HG03175 (cell line): ENCODE data around the gene FN1.
"Not testable (repeated sequence)": the region's sequence is repeated elsewhere in the genome, so short reads cannot be mapped to it uniquely, and the experiment has no call there.

Source experiments
- ATAC-seq: cut with Tn5 transposase; IDR thresholded peaks from one replicate; pipeline ENCODE4 v1.9.1; 2021; ENCODE audit warnings: mild to moderate bottlenecking, moderate library complexity; ENCODE audit not compliant: unreplicated experiment

The FN1 gene

DNA sequence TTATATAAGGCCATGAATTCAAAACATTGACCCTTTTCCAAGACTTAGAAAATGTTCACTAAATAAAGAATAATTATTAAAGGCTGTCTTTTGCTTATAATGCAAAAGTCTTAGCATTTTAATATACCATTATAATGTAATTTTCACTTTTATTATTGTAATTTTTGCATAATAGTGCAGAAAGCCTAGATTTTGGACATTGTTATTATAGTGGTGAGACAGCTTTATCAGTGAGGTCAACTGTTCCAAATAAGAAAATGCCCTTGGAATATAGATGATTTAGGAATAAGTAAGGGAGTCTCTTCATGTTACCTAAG, 67.4 kb downstream of the FN1 start:
- no peak for ATAC-seq

DNA sequence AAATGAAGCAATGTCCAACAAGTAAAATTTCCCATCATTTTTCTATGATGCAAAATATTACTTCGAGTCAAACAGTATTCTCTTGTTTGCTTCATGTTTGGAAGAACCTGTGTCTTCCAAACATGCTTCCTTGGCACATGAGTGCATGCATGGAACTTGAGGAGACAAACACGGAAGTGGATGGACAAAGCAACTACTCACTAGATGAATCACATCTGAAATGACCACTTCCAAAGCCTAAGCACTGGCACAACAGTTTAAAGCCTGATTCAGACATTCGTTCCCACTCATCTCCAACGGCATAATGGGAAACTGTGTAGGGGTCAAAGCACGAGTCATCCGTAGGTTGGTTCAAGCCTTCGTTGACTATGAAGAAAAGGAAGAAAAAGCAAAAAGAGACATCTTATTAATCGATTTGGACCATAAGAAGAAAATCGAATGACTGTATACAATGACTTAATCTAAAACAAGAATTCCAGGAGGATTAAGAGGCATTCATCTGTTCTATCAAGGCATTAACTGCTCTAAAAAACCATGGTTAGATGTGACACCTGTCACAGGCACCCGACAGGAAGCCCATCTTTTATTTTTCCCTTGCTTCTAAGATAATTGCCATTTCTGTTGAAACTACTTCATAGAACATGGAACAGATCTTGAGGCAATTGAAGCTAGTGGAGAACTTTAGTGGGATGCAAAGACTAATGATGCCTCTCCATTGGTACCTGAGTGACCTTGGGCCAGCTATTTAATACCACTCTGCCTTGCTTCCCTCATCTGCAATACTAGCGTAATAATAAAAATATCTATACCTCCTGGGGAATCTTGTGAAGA, 68.0 kb downstream of the FN1 start:
- no peak for ATAC-seq

DNA sequence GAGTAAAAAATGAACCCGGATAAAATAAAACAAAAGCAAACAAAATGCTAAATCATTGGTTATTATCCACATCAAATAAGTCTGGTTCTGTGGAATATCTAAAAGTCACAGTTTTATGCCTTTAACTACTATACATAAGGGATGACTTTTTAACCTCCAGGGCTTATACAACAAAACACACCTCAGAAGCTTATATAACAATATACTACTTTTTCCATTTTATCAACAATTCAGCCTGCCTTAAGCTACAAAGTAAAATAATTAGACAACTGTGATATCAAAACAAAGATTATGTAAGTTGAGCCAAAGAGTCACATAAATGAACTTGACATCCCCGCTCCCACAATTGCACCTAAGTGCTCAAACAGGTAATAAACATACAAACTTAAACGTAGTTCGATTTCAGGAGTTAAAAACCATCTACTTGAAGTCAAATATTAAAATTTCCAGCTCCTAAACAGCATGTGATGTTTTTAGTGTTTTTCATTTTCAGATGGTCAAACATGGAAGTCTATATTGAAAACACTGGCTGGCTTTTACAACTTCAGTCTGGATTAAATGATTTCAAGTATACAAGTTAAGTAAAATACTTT, 69.3 kb downstream of the FN1 start:
- no peak for ATAC-seq

DNA sequence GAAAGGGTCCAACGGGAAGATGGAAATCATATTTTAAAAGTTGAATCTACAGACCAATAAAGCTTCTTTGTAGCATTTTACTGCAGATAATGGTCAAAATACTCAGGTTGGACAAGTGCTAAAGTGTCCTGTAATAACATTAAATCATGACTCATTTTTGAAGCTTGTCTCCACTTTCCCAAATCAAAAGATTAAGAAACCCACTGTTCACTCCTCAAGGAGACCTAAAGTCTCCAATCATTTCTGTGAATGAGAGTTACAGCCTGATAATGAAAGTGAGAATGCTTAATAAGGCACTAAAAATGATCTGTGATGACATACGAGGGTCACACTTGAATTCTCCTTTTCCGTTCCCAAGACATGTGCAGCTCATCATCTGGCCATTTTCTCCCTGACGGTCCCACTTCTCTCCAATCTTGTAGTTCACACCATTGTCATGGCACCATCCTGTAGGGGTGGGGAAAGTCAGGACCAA, 70.6 kb downstream of the FN1 start:
- ATAC-seq: peak; percentile 66

DNA sequence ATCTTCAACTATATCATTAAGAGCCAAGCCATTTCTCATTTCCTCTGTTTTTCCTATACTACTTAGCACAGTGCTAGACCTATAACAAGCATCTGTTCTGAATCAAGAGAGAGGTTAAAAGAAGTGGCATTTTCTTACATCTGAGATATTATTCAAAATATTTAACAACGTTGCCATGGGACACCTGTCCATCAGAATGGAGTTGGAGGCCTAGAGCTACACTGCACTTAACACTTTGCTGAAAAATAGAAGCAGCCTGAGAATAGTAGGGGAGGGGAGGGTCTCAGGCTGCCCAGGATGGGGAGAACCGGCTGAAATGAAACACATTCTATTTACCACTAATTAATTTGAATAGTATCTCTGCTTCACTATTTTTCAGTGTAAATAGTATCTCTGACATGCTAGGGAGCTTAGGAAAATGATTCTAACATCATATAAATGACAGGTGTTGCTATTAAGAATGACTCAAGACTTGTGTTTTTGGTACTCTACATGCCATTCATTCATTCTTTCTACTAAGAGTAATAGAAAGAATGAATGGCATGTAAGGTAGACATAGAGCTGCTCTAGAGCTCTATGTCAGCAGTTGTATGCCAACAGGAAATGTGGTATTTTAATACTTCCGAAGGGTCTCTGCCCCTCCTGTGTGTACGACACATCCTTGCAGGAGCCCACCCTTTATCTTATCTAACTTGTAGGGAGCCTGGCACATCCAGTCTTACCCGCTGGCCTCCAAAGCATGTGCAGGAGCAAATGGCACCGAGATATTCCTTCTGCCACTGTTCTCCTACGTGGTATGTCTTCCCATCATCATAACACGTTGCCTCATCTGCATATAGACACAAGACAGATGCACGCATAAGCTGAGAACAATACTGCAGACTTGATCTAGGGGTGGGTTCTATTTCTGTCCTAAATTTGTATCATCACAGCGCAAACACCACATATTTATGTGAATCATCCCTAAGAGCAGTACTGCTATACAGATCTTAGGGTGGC, 71.4 kb downstream of the FN1 start:
- ATAC-seq: no peak

DNA sequence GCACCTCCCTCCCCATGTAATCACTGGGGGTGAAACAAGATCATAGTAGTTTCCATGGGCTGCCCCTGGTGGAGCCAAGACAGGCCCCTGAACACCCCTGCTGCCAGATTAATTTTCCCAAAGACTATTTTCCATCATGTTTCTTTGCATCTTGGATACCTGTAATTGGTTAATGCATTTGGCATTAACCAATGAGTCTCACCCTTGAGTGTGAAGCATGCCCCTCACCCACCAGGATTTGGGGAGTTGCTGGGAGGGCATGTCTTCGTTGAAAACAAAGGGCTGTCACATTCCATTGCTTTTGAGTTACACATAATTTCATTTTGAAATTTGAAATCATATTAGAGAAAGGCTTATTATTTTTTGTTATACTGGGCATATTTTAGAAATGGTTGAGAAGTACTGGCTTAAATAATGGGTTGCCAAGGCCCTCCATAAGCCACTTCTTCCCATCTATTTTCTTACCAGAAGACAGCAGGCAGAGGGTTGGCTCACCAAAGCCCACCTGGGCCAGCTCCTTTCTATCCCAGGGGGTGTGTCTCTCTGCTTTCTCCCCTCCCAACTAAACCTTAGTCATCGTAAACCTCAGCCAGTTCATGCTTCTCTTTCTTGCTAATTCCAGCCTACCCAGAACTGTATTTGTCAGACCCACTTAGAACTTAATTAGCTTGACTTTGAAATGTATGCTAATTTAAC, 72.3 kb downstream of the FN1 start:
- ATAC-seq: no peak

DNA sequence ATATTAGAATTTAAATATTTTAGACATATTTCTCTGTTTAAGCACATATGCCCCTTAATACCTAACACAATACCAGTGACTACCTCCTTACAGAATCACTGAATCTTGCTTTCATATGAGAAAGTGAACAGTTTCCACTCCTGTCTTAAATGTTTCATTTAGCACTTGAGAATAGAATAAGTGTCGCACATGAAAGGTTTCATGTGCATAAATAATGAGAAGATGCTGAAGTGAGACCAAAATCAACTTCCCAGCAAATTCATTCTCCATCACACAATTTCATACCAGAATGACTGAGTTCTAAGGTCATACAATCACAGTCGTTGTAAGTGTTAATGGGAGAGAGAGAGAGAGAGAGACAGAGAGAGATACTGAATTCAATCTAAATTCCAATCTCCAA, 72.8 kb downstream of the FN1 start:
- no peak for ATAC-seq

DNA sequence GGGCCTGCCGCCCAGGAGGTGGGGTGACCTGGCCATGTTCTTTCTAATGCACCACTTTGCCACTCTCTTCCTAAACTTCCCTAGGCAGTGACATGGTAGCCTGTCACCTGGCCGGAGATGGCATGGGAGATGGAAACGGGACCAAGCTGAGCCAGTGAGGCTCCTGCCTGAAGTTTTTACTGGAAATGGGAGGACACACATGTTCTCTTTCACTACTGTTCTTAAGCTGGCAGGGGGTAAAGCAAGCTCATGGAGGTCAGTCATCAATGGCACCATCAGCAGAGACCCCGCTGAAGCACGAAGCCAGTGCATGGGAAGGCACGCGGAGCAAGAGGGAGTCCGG, 73.3 kb downstream of the FN1 start:
- no peak for ATAC-seq

DNA sequence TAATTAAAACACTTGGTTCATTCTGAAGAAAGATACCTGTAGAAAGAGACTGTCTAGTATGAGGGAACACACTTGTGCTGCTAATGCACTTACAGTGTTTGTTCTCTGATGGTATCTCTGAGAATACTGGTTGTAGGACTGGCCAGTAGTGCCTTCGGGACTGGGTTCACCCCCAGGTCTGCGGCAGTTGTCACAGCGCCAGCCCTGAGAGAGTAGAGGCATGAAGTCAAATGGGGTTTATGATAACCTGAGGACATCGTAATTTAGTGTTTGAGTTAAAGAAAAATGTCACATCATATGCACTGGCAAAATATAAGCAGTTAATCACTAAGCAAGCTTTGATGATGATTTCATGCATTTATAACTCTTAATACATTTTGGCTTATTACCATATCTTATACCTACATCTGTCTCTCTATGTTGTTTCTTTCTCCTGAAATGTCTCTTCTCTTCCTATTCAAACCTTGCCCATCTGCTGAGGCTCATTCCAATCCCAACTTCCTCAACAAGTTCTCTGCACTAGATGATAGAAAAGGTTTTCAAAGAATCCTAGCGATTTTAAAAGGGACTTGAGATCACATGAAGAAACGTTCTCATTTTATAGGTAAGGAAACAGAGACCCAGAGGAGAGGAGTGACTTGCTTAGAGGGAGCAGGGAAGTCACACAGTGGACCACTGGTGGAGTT, 73.8 kb downstream of the FN1 start:
- ATAC-seq: no peak

DNA sequence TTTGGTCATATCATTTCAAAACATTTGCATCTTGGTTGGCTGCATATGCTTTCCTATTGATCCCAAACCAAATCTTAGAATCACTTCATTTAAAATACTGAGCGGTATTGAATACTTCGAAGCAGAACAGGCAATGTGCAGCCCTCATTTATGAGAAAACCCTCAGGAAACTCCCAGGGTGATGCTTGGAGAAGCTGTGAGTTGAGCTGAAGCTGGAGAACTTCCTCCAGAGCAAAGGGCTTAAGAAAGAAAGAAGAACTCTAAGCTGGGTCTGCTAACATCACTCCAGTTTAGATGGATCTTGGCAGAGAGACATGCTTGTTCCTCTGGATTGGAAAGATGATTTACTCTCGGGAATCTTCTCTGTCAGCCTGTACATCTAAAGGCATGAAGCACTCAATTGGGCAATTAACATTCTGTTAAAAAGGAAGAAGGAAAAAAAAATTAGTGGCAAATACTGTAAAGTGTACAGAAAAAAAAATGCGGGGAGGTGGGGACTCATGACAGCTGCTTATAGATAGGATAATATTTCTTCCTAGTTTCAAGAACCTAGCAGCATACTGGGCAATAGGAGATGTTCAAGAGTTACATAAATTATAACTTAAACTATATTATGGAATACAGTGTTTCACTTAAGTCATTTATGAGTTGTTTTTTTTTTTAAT, 74.5 kb downstream of the FN1 start:
- no peak for ATAC-seq

DNA sequence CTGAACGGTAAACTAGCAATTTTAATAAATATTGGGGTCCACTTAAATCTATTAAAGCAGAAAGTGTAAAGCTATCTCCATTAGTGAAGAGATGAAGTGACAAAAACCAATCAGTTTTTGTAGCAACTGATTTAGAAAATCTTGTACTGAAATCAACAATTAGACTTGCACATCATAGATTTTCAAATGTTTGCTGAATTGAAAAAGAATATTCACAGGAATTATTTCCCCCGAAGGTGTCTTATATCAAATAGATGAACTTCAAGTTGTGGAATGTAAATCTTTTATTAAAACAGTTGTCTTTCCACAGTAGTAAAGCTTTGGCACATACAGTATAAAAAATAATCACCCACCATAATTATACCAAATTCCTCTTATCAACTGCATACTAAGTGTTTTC, 75.3 kb downstream of the FN1 start:
- ATAC-seq: no peak

DNA sequence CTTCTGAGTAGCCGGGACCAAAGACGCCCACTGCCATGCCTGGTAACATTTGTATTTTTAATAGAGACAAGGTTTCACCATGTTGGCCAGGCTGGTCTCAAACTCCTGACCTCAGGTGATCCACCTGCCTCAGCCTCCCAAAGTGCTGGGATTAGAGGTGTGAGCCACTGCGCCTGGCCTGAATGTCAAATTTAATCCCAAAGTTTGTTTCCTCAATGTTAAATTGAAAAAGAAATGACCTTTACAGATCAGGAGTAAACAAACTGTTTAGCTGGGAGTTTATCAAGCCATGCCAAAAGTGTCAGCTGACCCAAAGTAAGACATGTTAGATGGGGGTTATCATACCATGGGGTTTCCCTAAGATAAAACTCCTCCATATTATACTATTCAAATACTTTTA, 75.8 kb downstream of the FN1 start:
- not testable (repeated sequence) for ATAC-seq

DNA sequence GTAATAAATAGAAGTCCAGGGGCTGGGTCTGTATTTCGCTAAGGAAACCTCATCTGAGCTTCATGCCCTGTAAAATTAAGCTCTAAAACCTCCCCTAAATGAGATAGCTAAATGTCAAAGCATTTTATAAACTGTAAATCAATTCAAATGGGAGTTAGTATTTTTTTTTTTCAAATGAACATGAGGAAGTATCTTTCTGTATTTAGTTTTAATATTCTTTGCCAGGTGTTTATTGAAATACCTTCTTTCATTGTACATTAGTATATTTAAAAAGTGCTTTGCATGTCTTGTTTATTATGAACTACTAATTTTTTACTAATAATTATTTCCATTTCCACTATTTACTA, 76.3 kb downstream of the FN1 start:
- no peak for ATAC-seq

DNA sequence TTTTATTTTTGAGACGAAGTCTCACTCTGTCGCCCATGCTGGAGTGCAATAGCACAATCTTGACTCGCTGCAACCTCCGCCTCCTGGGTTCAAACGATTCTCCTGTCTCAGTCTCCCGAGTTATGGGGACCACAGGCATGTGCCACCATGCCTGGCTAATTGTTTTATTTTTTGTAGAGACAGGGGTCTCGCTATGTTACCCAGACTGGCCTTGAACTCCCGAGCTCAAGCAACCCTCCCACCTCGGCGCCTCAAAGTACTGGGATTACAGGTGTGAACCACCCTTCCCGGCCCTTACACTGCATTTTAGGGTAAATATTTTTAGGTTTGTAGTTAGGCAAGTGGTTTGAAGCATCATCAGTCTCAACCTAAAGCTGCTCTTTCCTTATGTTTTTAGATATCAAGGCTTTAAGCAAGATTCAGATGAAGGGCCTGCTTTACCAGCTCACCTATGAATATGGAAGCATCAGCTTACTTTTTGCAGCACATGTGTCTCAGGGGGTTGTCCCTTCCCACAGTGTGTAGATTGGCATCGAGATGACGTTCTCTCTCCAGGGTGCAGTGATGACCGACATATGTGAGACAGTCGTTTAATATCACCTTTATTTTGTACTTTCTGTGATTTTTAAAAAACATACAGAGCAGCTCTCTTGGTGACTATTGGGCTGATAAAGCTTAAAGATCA, 76.8 kb downstream of the FN1 start:
- no peak for ATAC-seq

DNA sequence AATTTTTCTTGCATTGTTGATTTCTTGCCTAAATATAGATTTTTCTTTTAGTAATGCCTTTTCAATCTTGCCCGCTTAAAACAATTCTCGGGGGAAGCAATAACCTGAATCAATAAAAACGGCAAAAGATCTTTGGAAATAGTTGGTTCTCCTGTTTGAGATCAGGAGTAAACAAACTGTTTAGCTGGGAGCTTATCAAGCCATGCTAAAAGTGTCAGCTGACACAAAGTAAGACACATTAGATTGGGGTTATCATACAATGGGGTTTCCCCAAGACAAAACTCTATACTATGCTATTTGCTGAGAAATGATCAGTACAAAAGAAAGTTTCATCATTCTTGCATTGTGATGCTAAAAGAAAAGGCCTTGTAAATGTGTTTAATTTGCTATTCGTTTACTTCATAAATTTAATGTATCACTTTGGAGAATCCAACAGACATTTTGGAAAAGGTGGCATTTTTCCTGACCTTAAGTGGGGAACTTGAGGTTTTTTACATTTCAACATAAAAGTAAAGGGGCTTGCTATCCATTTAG, 77.5 kb downstream of the FN1 start:
- ATAC-seq: no peak

DNA sequence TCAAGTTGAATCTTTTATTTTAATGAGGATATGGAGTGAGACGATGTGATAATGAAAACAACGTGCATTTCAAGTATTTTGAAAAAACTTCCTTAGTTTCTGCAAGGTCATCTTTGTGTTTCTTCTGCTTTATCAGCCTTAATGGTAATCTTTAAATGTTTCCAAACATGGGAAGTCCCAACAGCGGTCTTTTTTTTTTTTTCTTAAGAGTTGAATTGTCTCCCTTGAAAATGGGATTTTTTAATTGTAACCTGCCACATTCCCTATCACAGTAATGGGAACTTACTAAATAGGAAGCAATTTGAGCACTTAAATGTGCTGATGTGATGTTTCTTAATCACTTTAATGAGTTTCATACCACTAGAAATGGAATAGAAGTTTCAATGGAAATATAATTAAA, 78.2 kb downstream of the FN1 start:
- no peak for ATAC-seq

DNA sequence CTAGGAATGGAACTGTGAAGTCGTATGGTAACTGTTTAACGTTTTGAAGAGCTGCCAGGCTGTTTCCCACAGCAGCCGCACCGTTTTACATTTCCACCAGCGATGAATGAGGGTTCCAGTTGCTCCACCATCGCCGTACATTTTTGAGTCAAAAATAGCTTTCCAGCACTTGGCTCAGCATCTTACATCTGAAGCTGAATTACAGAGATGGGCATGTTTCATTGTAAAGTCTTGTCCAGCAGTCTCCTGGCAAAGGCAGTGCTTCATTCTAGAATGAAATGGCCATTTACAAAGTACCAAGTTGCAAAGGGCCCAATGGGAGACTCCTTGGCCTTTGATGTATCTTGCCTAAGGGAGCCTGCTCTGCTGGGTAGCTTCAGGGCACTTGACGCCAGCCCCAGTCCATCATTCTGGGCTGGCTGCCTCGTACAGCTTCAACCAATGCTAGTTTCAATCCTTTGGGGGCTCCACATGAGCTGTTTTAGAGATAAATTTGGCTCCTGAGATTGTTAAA, 78.9 kb downstream of the FN1 start:
- ATAC-seq: no peak

DNA sequence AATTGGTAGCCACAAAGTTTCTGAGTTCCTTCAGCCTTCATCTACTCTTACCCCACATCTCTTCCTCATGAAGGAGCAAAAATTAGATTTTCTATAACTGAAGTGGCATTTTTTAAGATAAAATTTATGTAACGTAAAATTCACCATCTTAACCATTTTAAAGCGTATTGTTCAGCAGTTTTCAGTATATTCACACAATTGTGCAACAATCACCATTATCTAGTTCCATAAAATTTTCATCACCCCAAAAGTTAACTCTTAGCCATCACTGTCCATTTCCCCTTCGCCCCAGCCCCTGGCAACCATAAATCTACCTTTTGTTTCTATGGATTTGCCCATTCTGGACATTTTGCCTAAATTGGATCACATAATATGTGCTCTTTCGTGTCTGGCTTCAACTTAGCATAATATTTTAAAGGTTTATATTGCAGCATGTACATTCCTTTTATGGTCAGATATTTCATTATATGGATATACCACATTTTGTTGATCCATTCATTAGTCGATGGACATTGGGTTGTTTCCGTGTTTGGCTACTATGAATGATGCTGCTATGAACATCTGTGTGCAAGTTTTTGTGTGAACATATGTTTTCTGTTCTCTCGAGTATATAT, 79.4 kb downstream of the FN1 start:
- no peak for ATAC-seq

DNA sequence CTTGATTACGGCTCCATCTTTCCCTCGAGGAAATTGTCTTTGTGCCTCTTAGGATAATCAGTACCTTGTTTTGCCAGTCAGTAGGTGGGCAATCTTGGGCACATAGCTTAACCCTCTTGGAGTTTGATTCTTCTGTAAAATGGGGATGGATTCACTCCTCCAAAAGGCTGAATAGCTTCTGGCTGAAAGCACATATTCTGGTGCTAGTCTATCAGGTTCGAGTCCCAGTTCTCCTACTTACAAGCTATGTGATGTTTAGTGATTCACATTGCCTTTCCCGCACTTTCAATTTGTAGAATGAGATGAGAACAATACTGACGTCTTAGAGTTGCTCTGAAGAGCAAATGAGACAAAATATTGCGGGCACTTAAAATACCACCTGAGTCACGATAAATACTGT, 80.1 kb downstream of the FN1 start:
- ATAC-seq: no peak
